HG02642 (cell line): Measurements from ENCODE around the gene CHMP4A.

Source experiments
- ATAC-seq: cut with Tn5 transposase; IDR thresholded peaks from one replicate; pipeline ENCODE4 v1.9.1; 2021; ENCODE audit warnings: mild to moderate bottlenecking; ENCODE audit not compliant: unreplicated experiment, poor library complexity

CHMP4A gene, protein sequence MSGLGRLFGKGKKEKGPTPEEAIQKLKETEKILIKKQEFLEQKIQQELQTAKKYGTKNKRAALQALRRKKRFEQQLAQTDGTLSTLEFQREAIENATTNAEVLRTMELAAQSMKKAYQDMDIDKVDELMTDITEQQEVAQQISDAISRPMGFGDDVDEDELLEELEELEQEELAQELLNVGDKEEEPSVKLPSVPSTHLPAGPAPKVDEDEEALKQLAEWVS

DNA sequence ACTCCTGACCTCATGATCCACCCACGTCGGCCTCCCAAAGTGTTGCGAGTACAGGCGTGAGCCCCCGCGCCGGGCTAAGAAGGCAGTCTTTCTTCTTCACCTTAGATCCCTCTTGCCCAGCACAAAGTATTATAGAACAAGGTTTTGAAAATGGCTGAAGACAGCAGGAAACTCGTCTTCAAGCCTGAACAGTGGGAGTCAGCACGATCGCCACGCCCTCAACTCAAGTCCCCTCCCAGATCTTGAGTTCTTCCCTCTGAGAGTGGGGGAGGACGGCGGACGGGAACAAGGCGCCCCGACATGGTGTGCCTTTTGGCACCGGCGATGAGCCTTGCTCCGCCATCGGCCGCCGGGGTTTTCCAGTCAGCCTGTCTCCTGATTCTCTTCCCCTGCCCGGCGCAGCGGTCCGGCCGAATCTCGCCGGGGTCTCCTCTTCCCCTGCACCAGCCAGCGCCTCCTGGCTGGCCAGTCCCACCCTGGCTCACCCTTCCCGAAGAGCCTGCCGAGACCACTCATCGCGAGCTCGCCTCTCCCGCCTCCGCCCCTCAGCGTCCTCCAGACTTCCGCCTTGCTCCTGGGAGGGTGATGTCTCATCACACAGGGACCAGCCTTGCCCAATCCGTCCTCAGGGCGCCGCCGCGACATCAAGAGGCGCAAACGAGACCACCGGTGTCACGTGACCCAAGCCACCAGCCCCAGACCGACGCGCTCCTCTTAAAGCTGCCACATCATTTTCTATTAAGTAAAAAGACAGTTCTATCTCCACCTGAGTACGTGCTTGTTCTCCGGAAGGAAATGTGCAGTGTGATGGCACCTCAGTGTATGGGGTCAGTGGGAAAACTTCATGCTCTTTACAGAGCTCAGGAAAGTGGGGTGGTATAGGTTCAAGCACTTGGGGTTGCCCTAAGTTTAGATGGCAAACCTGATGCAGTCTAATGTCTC is at the start of gene CHMP4A:
TSS of gene CHMP4A (minus strand) at position 565 of the 942 bp plus-strand sequence. CDS start at position 516, 49 bp downstream.
- peak; percentile 81 for ATAC-seq

DNA sequence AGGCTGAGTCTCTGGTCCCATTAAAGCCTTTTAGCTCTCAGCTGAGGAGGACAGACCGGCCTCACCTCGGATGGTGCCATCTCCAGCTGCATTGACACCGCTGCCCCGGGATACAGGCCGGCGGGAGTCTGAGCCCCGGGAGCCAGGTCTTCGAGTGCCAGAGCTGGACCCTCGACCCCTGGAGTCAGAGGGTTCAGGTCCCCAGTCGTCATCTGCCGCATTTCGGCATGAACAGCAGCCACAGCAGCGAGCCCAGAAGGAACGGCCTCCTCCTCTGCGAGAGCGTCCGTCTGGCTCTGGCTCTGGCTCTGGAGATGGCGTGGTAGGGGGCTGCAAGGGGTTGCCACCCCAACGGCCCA is 48.7 kb upstream of the CHMP4A start:
- ATAC-seq: no peak

DNA sequence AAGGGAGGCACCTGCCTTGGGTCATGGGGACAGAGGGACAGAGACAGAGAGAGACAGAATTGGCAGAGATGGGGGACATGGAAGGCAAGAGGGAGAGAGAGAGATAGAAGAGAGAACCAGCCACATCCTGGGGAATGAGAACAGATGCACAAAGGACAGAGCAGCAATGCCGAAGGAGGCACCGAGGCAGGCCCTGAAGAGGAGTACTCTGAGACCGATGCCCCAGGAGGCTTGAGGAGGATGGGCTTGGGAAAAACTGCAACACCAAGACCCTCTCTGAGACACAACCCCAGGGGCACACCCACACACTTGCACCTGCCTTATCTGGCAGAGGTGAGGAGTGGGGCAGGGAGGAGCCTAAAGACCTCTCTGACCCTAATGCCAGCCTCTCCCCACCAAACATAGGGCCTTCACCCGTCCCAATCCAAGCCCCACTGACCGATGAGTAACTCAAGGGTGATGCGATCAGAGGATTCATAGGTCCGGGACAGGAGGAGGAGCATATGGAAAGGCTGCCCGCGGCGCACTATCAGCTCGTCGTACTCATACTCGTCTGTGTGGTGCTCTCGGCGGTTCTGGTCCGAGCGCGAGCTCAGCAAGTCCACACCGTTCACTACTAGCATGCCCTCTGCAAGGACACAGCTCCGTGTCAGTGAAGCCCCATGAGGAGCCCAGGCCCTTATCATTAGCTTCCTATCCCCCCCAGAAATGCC is 48.1 kb upstream of the CHMP4A start:
- no peak for ATAC-seq

DNA sequence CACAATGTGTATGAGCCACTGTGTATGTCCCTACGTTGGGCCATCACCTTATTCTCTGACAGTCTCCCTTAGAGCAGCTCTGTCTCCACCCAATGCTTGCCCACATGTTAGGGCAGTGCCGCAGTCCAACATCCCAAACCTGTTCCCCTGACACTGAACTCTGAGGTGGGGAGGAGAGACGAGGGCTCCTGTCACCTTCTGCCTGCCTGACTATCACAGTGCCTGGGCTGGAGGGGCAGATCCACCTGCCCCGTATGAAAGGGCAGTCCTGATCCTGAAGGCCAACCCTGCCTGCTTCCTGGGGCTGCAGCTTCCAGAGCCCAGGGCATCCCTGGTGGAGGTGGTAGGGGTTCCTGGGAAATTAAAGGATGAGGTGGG is 47.5 kb upstream of the CHMP4A start:
- no peak for ATAC-seq

DNA sequence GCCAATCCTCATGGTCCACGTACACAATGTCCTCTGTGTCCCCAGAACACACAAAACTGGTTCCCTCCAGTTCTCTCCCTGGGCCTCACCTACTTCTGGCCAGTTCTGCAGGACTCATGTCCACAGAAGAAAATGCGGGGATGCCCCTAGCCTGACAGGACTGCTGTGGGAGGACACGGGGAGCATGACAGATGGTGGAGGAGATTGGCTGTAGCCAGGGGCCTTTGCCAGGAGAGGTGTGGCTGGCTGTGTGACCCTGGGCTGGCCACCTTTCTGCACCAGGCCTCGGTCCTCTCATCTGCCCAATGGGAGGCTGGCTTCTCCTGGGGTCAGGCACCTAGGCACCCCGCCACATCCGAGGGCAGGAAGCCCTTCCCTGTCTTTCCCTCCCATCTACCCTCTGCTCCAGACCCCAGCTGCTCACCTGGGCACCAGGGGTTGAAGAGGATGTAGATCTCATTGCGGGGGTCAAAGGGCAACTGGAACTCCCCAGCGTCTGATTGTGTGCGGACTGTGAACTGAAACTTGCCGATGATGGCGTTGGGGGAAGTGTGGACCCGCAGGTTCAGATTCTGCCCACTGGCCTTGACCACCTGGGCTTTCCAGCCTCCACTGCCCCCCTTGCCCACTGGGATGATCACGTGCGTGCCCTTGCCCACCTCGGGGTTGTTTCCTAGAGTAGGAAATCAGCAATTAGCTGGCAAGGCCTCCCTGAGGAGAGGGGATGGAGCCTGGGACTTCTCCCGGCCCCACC is 46.9 kb upstream of the CHMP4A start:
- no peak for ATAC-seq

DNA sequence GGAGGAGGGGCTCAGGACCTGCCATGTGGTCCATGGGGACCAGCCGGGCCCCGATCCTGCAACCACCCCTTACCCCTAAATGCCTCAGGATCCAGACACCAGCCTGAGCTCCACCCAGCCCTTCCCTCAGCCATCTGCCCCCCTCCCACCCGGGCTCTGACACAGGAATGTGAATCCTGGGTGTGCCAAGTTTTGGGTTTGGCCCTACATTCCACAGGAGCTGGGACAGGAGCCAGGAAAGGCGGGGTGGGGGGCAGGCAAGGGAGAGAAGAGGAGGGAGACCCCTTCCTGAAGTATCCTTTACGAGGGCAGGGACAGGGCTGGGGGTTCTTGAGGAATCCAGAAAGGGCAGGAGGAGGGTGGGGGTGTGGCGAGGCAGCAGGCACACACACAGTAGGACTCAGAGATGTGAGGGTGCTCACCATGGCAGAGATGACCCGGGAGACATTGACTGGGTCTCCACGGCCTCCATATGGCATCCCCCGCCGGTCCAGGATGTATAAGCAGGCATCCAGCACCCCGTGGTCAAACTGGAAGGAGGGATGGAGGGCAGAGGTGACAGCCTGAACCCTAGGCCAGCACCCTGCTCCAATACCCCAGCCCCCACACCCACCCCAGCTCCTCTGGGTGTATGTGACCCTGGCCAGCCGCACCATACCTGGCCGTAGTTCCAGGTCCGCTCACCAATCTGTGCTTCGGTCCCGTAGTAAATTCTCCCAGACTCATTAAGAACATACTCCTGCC is 46.2 kb upstream of the CHMP4A start:
- no peak for ATAC-seq

DNA sequence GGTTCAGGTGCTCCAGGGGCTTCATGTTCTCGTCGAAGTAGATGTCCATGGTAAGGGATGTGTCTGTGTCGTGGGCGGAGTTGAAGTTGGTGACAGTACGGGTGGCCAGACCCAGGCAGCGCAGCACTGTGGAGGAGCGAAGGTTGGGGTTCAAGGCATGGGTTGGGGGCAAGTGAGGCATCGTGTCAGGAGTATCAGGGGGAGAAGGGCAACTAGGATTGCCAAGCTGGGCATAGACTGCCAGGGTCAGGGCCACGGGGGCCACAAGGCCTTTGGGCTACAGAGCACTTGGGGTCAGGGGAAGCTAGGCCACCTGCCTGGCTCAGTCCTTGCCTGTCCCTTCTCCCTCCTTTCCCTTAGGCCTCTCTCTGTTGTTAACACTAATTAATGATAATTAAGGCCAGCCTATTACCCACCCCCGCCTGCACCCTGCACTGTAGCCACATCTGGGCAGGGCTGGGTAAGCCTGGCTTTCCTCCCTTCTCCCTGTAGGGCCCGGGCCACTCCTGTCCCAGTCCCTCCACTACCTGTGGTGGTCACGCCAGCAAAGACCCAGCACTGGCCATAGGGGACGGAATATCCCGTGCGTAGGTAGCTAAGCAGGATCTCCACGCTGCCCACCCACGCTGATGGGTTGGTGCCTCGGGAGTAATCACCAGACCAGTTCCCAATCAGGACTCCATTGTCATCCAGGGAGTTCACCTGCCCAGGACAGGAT is 45.4 kb upstream of the CHMP4A start:
- no peak for ATAC-seq

DNA sequence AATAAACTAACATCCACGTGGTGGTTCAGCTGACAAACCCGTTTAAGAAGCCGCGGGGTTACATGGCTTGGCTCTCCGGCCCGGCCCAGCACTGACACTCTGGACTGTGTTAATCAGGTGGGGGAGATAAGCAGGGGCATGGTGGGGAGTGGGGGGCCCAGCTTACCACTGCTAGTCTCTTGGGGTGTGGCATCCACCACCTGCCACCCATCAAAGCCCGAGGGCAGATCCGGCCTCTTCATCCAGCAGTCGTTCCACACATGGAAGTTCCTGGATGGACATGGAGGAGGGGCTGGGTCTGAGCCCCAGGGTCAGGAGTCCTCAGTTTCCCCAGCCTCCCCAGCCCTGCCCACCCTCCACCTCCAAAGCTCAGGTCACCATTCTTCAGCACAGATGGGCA is 44.8 kb upstream of the CHMP4A start:
- ATAC-seq: no peak

DNA sequence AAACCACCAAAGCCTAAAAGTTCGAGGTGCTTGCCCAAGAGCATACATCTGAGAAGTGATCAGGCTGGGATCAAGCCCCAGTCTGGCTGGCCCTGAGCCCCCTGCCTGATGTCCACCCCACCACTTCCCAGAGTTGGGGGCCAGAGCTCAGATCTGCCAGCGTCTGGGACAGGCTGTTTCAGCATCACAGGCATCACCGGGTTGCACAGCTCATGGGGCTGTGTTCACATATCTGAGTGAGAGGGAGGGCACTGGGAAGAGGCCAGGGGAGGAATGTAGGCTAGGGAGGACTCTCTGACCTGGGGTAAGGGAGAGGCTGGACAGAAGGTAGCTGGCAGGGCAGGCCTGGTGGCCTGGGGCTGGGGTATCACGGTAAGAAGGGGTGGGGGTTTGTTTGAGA is 43.7 kb upstream of the CHMP4A start:
- ATAC-seq: no peak

DNA sequence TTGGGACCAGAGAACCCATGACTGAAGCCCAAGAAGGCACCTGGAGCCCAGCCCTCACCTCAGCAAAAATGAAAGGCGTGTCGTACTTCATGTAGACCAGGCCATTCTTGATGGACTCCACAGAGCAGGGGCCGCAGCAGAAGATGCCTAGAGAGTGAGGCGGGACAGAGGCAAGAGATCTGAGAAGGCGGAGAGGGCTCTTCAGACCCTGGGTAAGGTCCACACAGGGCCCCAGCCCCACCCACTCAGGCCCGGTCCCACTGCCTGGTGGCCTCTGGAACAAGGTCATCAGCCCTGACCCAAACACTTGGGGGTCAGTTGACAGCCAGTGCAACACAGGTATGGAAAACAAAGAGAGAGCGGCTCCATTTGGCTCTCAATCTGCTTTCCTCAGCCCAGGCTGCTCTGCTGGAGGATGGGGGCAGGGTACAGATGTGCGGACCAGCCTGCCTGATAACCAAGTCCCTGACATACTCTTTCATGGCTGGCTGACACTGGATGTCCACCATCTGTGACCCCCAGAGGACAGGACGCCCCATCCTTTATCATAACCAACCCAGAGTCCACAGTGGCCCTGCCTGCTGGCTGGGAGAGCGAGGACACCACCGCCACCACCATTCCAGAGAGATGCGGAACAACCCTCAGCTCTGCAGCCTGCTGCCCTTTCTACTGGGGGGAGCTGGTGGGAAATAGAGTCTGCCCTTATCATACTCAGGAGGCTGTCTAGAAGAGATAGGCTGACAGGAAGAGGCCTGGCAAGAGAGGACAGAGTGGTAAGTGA is 42.8 kb upstream of the CHMP4A start:
- no peak for ATAC-seq

DNA sequence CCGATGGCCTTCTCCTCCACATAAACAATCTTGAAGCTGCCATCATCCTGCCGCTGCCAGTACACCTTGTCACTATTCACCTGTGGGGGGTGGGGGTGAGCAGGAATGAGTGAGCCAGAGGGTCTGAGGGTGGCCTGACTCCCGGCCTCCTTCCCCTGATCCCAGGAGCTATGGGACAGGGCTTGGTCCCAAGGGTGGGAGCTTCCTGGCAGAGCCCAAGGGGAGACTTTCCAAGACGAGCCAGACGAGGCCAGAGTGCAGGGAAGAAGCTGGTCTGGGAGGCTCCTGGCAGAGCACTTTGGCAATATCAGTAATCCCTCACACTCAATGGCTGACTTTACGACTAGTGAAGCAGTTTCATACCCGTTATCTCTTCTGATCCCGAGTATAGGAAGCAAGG is 42.1 kb upstream of the CHMP4A start:
- ATAC-seq: no peak

DNA sequence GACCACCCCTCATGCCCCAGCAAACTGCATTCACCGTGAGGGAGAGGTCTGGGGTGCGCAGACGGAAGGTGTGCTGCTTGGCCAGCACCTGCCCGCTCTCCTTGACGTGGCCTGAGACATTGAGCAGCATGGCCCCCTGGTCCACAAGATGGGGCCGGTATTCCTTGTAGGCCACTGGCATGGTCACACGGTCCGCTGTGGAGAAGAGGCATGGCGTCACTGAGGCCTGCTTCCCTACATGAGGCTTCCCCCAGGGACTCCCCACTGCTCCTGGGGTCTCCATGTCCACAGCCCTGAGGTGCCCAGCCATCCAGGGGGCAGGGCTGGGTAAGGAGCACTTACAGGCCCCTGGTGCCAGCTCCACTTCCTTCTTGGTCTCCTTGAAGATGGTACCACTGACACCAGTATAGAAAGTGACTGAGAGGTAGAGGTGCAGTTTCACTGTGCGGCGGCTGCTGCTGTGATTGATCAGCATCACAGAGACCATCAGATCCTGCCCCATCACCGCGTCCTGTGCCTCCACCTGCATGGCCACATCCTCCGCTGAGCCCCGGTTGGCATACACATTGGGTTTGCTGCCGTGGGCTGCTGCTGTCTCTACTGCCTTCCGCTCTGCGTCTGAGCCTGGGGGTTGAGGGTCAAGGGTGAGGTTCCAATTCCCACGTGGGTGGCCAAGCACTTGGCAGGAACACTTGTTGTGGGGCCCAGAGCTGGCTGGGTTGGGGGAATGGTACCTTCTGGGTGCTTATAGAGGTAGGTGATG is 41.5 kb upstream of the CHMP4A start:
- ATAC-seq: no peak

DNA sequence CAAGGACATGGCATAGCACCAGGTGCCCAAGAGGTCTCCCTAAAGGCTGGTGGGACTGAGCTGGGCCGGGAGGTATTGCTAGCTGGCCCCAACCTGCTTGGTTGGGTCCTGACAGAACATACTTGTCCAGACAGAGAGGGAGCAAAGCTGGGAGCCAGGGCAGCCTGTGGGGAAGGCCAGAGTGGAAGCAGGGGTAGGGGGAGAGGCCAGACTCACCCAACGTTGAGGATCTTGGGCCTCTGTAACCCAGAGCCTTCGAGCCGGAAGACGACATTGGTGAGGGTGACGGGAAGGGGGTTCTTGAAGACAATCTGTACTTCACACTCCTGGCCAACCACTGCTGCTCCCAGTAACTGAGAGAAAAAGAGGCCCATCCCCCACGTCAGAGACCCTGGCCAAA is 40.6 kb upstream of the CHMP4A start:
- ATAC-seq: no peak

DNA sequence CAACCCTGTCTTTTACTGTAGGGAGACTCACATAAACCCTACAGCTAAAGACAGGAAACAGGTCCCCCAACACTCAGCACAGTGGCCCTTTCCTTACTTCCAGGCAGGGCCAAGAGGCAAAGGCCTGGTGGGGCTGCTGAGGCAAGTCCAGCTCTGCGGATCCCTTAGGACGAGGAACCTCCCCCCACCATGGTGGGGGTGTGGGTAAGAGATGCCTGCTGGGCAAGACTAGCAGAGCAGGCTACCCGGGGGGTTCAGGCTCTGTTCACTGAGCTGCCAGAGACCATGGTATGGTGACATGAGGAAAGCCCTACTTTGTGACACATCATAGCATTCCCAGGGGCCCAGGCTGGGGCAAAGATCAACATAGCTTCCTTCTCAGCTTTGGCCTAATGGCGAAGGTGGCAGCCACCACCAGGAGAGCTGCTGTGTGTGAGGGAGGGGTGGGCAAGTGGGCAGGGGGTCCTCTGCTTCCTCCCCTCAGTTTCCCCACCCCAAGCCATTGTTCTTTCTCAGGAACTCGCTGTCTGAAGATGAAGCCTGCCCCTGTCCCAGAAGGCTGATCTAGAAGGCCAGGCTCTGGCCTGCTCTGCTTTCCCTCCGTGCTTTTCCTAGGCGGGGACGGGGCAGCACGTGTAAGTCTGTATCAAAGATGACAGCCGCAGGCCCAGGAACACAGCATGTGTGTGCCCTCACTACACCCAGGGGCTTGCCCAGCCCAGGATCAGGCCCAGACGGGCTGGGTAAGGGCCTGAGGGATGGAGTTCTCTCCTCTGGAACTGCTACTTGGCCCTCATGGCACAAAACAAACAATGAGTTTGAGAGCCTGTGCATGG is 39.2 kb upstream of the CHMP4A start:
- no peak for ATAC-seq

DNA sequence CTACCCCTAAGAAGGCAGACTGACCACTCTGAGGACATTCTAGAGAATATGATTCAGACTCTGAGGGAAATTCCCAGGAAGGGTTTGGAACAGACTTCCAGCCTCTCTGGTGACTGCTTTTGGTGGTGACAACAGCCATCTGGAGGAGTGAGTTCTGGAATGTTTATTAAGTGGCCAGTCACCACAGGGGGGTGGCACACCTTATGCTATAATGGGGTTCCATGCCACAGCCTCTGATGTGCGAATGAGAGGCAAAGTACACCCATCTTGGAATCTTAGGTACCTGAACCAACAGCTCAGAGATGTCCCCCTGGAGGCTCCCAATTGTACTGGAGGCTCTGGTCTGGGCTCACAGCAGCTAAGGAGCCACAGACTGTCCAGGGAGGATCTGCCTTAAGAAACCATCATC is 38.6 kb upstream of the CHMP4A start:
- no peak for ATAC-seq

DNA sequence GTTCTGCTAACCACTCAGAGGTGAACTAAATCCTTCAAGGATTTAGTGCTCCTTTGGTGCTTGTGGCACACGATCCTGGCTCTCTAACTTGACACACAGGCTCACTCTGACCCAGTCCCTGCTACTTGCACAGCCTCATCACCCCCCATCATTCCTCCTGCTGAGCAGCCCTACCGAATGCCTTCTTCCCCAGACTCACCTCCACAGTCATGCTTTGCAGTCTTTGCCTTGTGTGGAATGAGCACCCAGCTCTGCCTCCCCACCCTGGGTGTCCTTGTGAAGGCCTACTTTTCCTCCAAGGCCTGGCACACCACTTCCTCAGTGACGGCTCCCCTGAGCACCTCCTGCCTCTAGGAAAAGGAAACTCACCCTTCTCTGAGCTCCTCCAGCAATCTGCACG is 37.1 kb upstream of the CHMP4A start:
- ATAC-seq: no peak
